SU-DHL-6 (cell line): ENCODE measurements around the gene KDM1B.
"Not testable (repeated sequence)": the region's sequence is repeated elsewhere in the genome, so short reads cannot be mapped to it uniquely, and the experiment has no call there.

Experiments used
- H2AFZ ChIP-seq: fragments of 200-600 bp; sonication (generic); 2 replicates; pipeline ENCODE4 v1.6.1; 2014; ENCODE audit warnings: low read depth, mild to moderate bottlenecking, moderate library complexity, mixed read lengths, antibody characterized with exemption, low read length; ENCODE audit not compliant: severe bottlenecking
- H3F3A ChIP-seq: fragments of 200-600 bp; shearing (Covaris generic); 2 replicates; pipeline ENCODE4 v1.6.0; 2016; ENCODE audit warnings: antibody characterized with exemption, mild to moderate bottlenecking; ENCODE audit not compliant: insufficient read depth
- H3K27ac ChIP-seq: fragments of 200-600 bp; sonication (generic); 2 replicates; pipeline ENCODE4 v1.5.1; 2016; ENCODE audit warnings: low read depth, mild to moderate bottlenecking, low read length, moderate library complexity, mixed read lengths
- H3K27me3 ChIP-seq: fragments of 200-600 bp; sonication (generic), shearing (Covaris generic); 2 replicates; pipeline ENCODE4 v1.6.0; 2014; ENCODE audit warnings: mild to moderate bottlenecking, low read length
- H3K36me3 ChIP-seq: fragments of 200-600 bp; sonication (generic); 2 replicates; pipeline ENCODE4 v1.6.1; 2014; ENCODE audit warnings: mild to moderate bottlenecking, low read length, mixed read lengths
- H3K4me2 ChIP-seq: fragments of 300-600, 200-600 bp; shearing (Covaris generic), sonication (generic); 2 replicates; pipeline ENCODE4 v1.6.0; 2014; ENCODE audit warnings: low read length, low read depth, mild to moderate bottlenecking; ENCODE audit not compliant: poor library complexity, severe bottlenecking
- H3K4me3 ChIP-seq: fragments of 200-600 bp; sonication (generic); 2 replicates; pipeline ENCODE4 v1.5.1; 2014; ENCODE audit warnings: antibody characterized with exemption, low read length, mild to moderate bottlenecking, mixed read lengths; ENCODE audit not compliant: insufficient read depth, poor library complexity, severe bottlenecking
- H3K79me2 ChIP-seq: fragments of 200-600 bp; sonication (generic); 2 replicates; pipeline ENCODE4 v1.6.1; 2014; ENCODE audit warnings: mild to moderate bottlenecking, low read length, moderate library complexity; ENCODE audit not compliant: insufficient read depth
- H3K9ac ChIP-seq: fragments of 200-600 bp; sonication (generic); 2 replicates; pipeline ENCODE4 v1.7.0; 2014; ENCODE audit warnings: mild to moderate bottlenecking, low read length
- H3K9me2 ChIP-seq: fragments of 200-600 bp; sonication (generic); replicated peaks from 2 replicates; pipeline ENCODE4 v1.6.1; 2014; ENCODE audit warnings: low read length; ENCODE audit not compliant: insufficient read depth
- H3K9me3 ChIP-seq: fragments of 200-600 bp; sonication (generic); 2 replicates; pipeline ENCODE4 v1.6.1; 2014; ENCODE audit warnings: low read length, mixed read lengths; ENCODE audit not compliant: insufficient read depth
- H4K20me1 ChIP-seq: fragments of 200-600 bp; sonication (generic); 2 replicates; pipeline ENCODE4 v1.6.1; 2014; ENCODE audit warnings: low read depth, mild to moderate bottlenecking, antibody characterized with exemption, low read length, moderate library complexity, mixed read lengths
- CTCF ChIP-seq: fragments of 200-600 bp; sonication (generic); IDR thresholded peaks from one replicate; pipeline ENCODE4 v1.5.1; 2017; ENCODE audit warnings: antibody characterized with exemption, mild to moderate bottlenecking, low read length, moderate library complexity; ENCODE audit not compliant: insufficient read depth, poor library complexity, severe bottlenecking
- EZH2phosphoT487 ChIP-seq: fragments of 200-600 bp; sonication (generic), shearing (Covaris generic); conservative IDR thresholded peaks from 2 replicates; pipeline ENCODE4 v1.6.1; 2018; ENCODE audit warnings: mild to moderate bottlenecking, antibody characterized with exemption, low read length, moderate library complexity, mixed read lengths

KDM1B gene

DNA sequence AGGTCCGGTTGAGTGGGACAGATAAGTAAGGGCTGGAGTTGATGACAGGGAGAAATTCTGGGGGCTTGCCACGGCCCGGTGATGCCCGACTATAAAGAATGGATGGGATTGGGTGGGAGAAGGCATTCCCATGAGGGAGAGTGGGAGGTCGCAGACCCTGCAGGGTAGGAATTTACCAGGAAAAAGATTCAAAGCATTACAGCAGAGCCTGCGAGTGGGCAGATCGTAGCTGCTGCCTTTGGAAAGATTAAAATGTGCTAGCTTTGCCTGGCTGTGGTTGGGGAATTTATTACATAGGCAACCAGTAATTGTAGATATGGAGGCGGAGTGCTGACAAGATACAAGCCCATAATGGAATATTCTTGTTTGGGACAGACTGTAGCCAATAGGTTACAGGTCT is 49.5 kb downstream of the KDM1B start:
- Histone ChIP-seq H3F3A (no peaks in the 10 kb centered on the region), H3K27ac (no peak overlapping the region), H3K9me2 (no peaks in the 10 kb centered on the region), H2AFZ (no peak overlapping the region), H4K20me1 (no peaks in the 10 kb centered on the region), H3K9me3 (no peaks in the 10 kb centered on the region), H3K27me3 (no peaks in the 10 kb centered on the region), H3K36me3 (peaks cover 17% of the 10 kb centered on the region; the same call in 1 of the 2 replicates), H3K4me2 (no peak overlapping the region), H3K79me2 (no peaks in the 10 kb centered on the region), H3K4me3 (no peak overlapping the region), H3K9ac (no peak overlapping the region)
- no peak for TF ChIP-seq CTCF
- no peak for TF ChIP-seq EZH2phosphoT487

- no peak overlapping the region for H3K4me3 ChIP-seq
- H3K36me3 ChIP-seq, result peaks cover 6% of the 10 kb centered on the region; the same call in 1 of the 2 replicates
- no peaks in the 10 kb centered on the region for H3K9me2 ChIP-seq
- H2AFZ ChIP-seq, result no peak overlapping the region
- H3K27ac ChIP-seq, result no peak overlapping the region
- TF ChIP-seq CTCF (no peak), EZH2phosphoT487 (no peak)
- H3K9me3 ChIP-seq, result no peaks in the 10 kb centered on the region
- H3K9ac ChIP-seq, result no peak overlapping the region
- H3K27me3 ChIP-seq, result no peaks in the 10 kb centered on the region
- no peak overlapping the region for H3K4me2 ChIP-seq
- no peaks in the 10 kb centered on the region for H4K20me1 ChIP-seq
- H3K79me2 ChIP-seq, result no peaks in the 10 kb centered on the region
- H3F3A ChIP-seq, result 0 out of 2 replicates have a peak, but pooled peaks cover 5% of the 10 kb centered on the region
Observed at GRCh38 chr6:18206591-18206990, 51.4 kb downstream of the KDM1B start.

GRCh38 chr6:18207438-18207837 is 52.2 kb downstream of the KDM1B start:
- Histone ChIP-seq H3F3A (0 out of 2 replicates have a peak, but pooled peaks cover 5% of the 10 kb centered on the region), H4K20me1 (no peaks in the 10 kb centered on the region), H3K9ac (no peak overlapping the region), H3K36me3 (peaks cover 4% of the 10 kb centered on the region; the same call in 1 of the 2 replicates), H3K9me3 (no peaks in the 10 kb centered on the region), H3K27ac (no peak overlapping the region), H3K4me3 (no peak overlapping the region), H3K79me2 (no peaks in the 10 kb centered on the region), H3K9me2 (no peaks in the 10 kb centered on the region), H3K27me3 (no peaks in the 10 kb centered on the region), H3K4me2 (no peak overlapping the region), H2AFZ (no peak overlapping the region)
- TF ChIP-seq CTCF, result no peak
- no peak for TF ChIP-seq EZH2phosphoT487

DNA sequence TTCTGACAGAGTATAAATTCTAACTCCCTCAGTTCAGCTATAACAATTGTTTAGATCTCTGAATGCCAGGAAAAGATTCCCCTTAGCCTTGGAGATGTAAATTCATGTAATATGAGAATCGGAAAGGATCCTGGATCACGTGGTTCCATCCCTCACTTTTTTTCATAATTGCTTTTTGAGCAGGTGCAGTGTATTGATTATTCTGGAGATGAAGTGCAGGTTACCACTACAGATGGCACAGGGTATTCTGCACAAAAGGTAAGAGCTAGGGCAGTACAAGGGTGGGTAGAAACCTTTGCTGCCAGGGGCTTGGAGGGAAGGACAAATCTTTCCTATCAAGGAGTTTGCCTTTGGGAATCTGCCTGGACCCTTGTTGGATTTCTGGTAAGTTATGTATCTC is 52.7 kb downstream of the KDM1B start:
- Histone ChIP-seq H3K9ac (no peak overlapping the region), H3K27me3 (no peaks in the 10 kb centered on the region), H3K4me3 (no peak overlapping the region), H3K9me3 (no peaks in the 10 kb centered on the region), H3K9me2 (no peaks in the 10 kb centered on the region), H3F3A (0 out of 2 replicates have a peak, but pooled peaks cover 5% of the 10 kb centered on the region), H4K20me1 (no peaks in the 10 kb centered on the region), H3K36me3 (no peaks in the 10 kb centered on the region), H3K4me2 (no peak overlapping the region), H3K79me2 (no peaks in the 10 kb centered on the region), H3K27ac (no peak overlapping the region), H2AFZ (no peak overlapping the region)
- TF ChIP-seq EZH2phosphoT487 (no peak), CTCF (no peak)

GRCh38 chr6:18208778-18209177 is 53.6 kb downstream of the KDM1B start:
- H4K20me1 ChIP-seq, H3K9me3 ChIP-seq, H3K4me2 ChIP-seq, H3F3A ChIP-seq, H3K9me2 ChIP-seq, H3K27ac ChIP-seq, H3K9ac ChIP-seq, H3K27me3 ChIP-seq, H3K36me3 ChIP-seq, H2AFZ ChIP-seq, H3K4me3 ChIP-seq, H3K79me2 ChIP-seq: not testable (repeated sequence)
